Fibroblast of lung (primary cell): ENCODE results near the gene YPEL3. TPM values are rescaled to one million over a fixed set of nuclear protein-coding genes. Genes with fewer than 3 reads are reported as not detected.

Experiments
- DNase-seq, 2 donors: peaks; one replicate each; pipeline versions ENCODE4 v3.0.0 to v3.0.0-alpha.2; 2010; ENCODE audit warnings: low read depth in 2 of 2
- H2AFZ ChIP-seq: 2 replicates; pipeline ENCODE4 v1.5.1; 2012; ENCODE audit warnings: low read length, control low read depth, inconsistent platforms
- H3K27ac ChIP-seq: 2 replicates; pipeline ENCODE4 v1.5.1; 2011; ENCODE audit warnings: low read length, control low read depth; ENCODE audit not compliant: insufficient read depth
- H3K27me3 ChIP-seq: 2 replicates; pipeline ENCODE4 v1.5.1; 2011; ENCODE audit warnings: mild to moderate bottlenecking, low read length; ENCODE audit not compliant: control insufficient read depth, insufficient read depth
- H3K36me3 ChIP-seq: 2 replicates; pipeline ENCODE4 v1.5.1; 2011; ENCODE audit warnings: low read length; ENCODE audit not compliant: control insufficient read depth, insufficient read depth
- H3K4me1 ChIP-seq: 2 replicates; pipeline ENCODE4 v1.5.1; 2011; ENCODE audit warnings: low read length; ENCODE audit not compliant: control insufficient read depth, insufficient read depth; ENCODE audit errors: extremely low read depth
- H3K4me2 ChIP-seq: 2 replicates; pipeline ENCODE4 v1.5.1; 2011; ENCODE audit warnings: low read length, control low read depth; ENCODE audit not compliant: insufficient read depth; ENCODE audit errors: extremely low read depth
- H3K4me3 ChIP-seq, 4 experiments: fragments of 200-600 bp in 1 of 4; sonication (generic) in 1 of 4; replicated peaks in 1 of 4; 2 replicates each; pipeline ENCODE4 v1.5.1; 2011 to 2016; ENCODE audit warnings: low read length in 4 of 4, low read depth in 3 of 4, mild to moderate bottlenecking in 3 of 4, control low read depth in 2 of 4, inconsistent platforms in 1 of 4, mixed read lengths in 1 of 4; ENCODE audit not compliant: insufficient read depth in 1 of 4; ENCODE audit errors: control extremely low read depth in 1 of 4
- H3K79me2 ChIP-seq: 2 replicates; pipeline ENCODE4 v1.5.1; 2012; ENCODE audit warnings: mild to moderate bottlenecking, low read length, inconsistent platforms; ENCODE audit not compliant: control insufficient read depth, insufficient read depth
- H3K9ac ChIP-seq: 2 replicates; pipeline ENCODE4 v1.5.1; 2011; ENCODE audit warnings: mild to moderate bottlenecking, low read length, control low read depth; ENCODE audit not compliant: insufficient read depth
- H3K9me3 ChIP-seq: 2 replicates; pipeline ENCODE4 v1.5.1; 2012; ENCODE audit warnings: low read depth, low read length; ENCODE audit not compliant: control insufficient read depth, insufficient read depth
- H4K20me1 ChIP-seq: 2 replicates; pipeline ENCODE4 v1.5.1; 2011; ENCODE audit warnings: low read length; ENCODE audit not compliant: control insufficient read depth, insufficient read depth; ENCODE audit errors: extremely low read depth
- EZH2 ChIP-seq: IDR thresholded peaks from 2 replicates; pipeline ENCODE4 v1.5.1; 2012; ENCODE audit warnings: low read length, control low read depth, mild to moderate bottlenecking; ENCODE audit errors: missing control alignments
- polyA plus RNA-seq, 2 donors: library from polyadenylated mRNA; depleted of rRNA in 1 of 2; stranded (reverse) in 1 of 2; unstranded in 1 of 2; fragments of >200 nt; gene quantifications; 2 replicates each; pipeline ENCODE4 v1.2.1, GENCODE V29; 2011 to 2012; ENCODE audit warnings: missing spikeins in 1 of 2
- total RNA-seq: library from RNA; depleted of rRNA; stranded (reverse); fragments of >200 nt; gene quantifications from 2 replicates; pipeline ENCODE4 v1.2.1, GENCODE V29; 2014
- TF ChIP-seq, protein P1 (sequence below), 2 donors: IDR thresholded peaks in 1 of 2; conservative IDR thresholded peaks in 1 of 2; 1 replicate in 1 of 2; 2 replicates in 1 of 2; pipeline ENCODE4 v1.5.1; 2011 to 2012; ENCODE audit warnings: low read length in 2 of 2, control low read depth in 1 of 2, inconsistent platforms in 1 of 2, low read depth in 1 of 2, mild to moderate bottlenecking in 1 of 2

The YPEL3 gene
- total and polyA plus RNA-seq, 2 donors (not counting 1 experiment from before 2014, with no cell fraction given) = 16.0 to 21.4 TPM

DNA sequence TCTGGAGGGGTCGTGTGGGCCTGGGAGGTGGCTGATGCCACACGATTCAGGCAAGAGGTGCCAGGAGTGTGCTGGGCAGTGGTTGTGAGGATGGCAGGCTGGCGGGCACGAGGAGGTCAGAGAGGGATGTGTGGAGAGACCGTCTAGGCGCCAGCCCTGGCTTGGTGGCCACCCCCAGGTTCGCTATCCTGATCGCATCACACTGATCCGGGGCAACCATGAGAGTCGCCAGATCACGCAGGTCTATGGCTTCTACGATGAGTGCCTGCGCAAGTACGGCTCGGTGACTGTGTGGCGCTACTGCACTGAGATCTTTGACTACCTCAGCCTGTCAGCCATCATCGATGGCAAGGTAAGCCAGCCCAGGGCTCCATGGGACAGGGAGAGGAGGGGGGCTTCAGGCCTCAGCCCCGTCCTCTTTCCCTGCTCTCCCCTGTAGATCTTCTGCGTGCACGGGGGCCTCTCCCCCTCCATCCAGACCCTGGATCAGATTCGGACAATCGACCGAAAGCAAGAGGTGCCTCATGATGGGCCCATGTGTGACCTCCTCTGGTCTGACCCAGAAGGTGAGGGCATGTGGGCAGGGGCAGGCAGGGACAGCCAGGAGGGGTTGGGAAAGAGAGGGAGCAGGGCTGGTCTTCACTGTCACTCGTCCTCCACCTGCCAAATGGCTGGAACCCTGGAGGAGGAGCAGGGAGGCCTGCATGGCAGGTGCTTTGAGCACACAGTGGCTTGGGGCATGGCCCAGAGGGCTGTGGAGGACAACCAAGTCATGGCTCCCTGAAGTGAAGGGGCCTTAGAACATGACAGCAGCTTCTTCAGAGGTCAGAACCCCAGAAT is 12.6 kb downstream of the YPEL3 start:
- TF ChIP-seq, protein P1, sequence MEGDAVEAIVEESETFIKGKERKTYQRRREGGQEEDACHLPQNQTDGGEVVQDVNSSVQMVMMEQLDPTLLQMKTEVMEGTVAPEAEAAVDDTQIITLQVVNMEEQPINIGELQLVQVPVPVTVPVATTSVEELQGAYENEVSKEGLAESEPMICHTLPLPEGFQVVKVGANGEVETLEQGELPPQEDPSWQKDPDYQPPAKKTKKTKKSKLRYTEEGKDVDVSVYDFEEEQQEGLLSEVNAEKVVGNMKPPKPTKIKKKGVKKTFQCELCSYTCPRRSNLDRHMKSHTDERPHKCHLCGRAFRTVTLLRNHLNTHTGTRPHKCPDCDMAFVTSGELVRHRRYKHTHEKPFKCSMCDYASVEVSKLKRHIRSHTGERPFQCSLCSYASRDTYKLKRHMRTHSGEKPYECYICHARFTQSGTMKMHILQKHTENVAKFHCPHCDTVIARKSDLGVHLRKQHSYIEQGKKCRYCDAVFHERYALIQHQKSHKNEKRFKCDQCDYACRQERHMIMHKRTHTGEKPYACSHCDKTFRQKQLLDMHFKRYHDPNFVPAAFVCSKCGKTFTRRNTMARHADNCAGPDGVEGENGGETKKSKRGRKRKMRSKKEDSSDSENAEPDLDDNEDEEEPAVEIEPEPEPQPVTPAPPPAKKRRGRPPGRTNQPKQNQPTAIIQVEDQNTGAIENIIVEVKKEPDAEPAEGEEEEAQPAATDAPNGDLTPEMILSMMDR (conservative IDR thresholded peaks at IDR 0.05 in 1 of 2, IDR thresholded peaks at IDR 0.05 in 1 of 2; ENCODE audit: low read depth in 1 of 2, low read length in 2 of 2) = no peak
- no peak for TF ChIP-seq EZH2
- Histone ChIP-seq H4K20me1 (no peaks in the 10 kb centered on the region), H3K4me2 (no peak overlapping the region), H3K9me3 (no peaks in the 10 kb centered on the region), H3K27me3 (no peaks in the 10 kb centered on the region), H3K79me2 (peaks cover 23% of the 10 kb centered on the region), H3K4me1 (peaks cover 2% of the 10 kb centered on the region), H3K27ac (no peak overlapping the region), H3K36me3 (peaks cover 54% of the 10 kb centered on the region), H3K4me3 (no peak overlapping the region), H2AFZ (no peak overlapping the region), H3K9ac (no peak overlapping the region)
- no peak for DNase-seq

DNA sequence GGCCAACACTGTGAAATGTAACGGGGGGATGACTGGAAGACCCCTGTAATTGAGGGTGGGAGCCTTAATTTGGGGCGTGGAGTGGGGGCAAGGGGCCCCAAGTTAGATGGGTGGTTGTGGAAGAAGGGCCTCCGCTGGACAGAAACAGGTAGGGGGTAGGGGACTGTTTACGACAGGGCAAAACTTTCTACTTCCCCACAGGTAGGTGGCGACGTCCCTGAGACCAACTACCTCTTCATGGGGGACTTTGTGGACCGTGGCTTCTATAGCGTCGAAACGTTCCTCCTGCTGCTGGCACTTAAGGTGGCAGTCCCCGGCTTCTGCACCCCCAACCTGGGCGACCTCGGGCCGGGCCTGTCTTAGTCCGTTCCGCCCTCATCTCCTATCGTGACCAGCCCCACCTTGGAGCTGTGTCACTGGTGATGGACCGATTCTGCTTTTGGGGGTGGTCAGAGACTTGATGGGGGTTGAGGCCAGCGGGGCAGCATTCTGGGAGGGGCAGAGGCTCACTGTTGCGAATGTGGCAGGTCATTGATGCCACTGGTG is 13.4 kb downstream of the YPEL3 start:
- Histone ChIP-seq H2AFZ (no peak overlapping the region), H3K4me3 (no peak overlapping the region), H3K9me3 (no peaks in the 10 kb centered on the region), H3K9ac (no peak overlapping the region), H3K79me2 (peaks cover 31% of the 10 kb centered on the region), H3K27me3 (no peaks in the 10 kb centered on the region), H4K20me1 (no peaks in the 10 kb centered on the region), H3K27ac (no peak overlapping the region), H3K4me1 (peaks cover 7% of the 10 kb centered on the region), H3K4me2 (no peak overlapping the region), H3K36me3 (peaks cover 54% of the 10 kb centered on the region)
- no peak for DNase-seq
- no peak for TF ChIP-seq EZH2
- TF ChIP-seq, protein P1 (conservative IDR thresholded peaks at IDR 0.05 in 1 of 2, IDR thresholded peaks at IDR 0.05 in 1 of 2; ENCODE audit: low read depth in 1 of 2, low read length in 2 of 2) = no peak

DNA sequence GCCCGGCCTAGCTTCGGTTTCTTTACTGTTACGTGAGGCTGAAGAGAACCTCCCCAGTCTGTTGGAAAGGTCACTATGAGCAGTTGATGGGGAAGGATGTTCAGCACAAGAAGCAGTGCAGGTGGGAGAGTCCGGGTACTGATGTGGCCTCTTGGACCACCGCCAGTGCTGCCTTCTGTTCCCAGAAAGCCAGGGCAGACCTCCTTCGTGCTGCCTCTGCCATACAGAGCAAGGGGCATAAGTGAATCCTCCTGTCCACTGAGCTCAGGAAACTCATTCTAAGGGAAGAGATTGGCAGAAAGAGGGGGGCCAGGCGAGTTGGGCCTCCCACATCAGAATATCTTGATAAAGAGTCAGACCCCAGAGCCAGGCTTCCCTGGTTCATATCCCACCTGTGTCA is 16.5 kb downstream of the YPEL3 start:
- Histone ChIP-seq H4K20me1 (no peaks in the 10 kb centered on the region), H3K27ac (no peak overlapping the region)

More for the DNA sequence above, 16.5 kb downstream of the YPEL3 start:
- Histone ChIP-seq H3K36me3 (peaks cover 49% of the 10 kb centered on the region), H2AFZ (no peak overlapping the region), H3K9me3 (no peaks in the 10 kb centered on the region), H3K9ac (no peak overlapping the region), H3K27me3 (no peaks in the 10 kb centered on the region), H3K79me2 (peaks cover 46% of the 10 kb centered on the region), H3K4me2 (no peak overlapping the region), H3K4me1 (peaks cover 13% of the 10 kb centered on the region), H3K4me3 (no peak overlapping the region)
- DNase-seq = no peak
- no peak for TF ChIP-seq EZH2
- TF ChIP-seq, protein P1 (conservative IDR thresholded peaks at IDR 0.05 in 1 of 2, IDR thresholded peaks at IDR 0.05 in 1 of 2; ENCODE audit: low read depth in 1 of 2, low read length in 2 of 2) = no peak
